Activated CD8-positive, alpha-beta memory T cell treated with anti-CD3 and anti-CD28 coated beads, Interleukin-2, amount 50 U/mL, for 48 hours (primary cell): Measurements from ENCODE around the gene TTC23L.
A peak's percentile ranks its signal among the peaks of the same experiment; 100 is the strongest.

Experiments used
- DNase-seq: peaks from one replicate; pipeline ENCODE4 v3.0.0-alpha.2; 2020

The TTC23L gene

DNA sequence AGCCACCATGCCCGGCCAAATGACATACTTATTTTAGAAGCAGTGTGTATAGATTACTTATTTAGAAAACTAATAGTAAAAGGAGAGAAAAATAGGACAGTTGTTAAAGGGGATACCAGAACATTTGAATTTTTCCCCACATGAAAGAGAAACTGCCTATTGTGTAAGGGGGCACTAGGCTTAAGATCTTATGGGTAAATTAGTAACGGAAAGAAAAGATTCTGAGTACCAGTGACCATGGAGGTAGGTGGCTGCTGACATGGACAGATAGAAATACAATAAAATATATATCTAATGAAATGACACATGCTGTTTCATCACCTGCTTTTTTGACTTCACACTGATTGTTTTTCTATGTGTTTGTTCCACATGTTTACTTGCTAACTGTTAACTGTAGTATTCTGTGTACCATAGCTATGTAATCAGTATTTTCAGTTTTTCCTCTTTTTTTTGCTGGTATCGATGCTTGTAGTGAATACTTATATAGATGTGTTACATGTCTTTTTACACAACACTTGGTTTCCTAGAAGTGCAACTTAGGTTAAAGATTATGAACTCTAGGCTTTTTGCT is 87.4 kb downstream of the TTC23L start:
- DNase-seq = no peak

- DNase-seq = no peak
Measured at GRCh38 chr5:34927785-34928184, 88.8 kb downstream of the TTC23L start.

DNA sequence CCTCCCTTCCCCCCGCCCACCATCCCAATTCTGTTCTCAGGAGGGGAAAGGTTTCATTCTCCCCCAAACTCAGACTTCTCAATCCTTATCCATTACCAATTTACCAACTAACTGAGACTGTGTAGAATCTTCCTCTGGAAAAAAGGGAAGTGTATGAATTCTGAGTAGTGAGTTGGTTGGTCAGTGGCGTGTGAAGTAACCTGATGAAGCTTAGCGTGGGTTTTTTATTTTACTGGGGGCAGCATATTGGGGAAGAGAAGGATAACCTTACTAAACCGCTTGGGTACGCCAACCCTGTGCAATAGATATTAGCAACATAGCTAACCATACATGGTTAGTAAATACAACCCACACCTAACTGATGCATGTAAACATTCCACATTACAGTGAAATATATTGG is 89.3 kb downstream of the TTC23L start:
- DNase-seq = no peak

GRCh38 chr5:34929134-34929719 is 90.3 kb downstream of the TTC23L start, which contains the start of gene DNAJC21:
Gene DNAJC21 (plus strand): TSS chr5:34929559. CDS start chr5:34929820, 261 bp downstream.
- peak; percentile 97 for DNase-seq

DNA sequence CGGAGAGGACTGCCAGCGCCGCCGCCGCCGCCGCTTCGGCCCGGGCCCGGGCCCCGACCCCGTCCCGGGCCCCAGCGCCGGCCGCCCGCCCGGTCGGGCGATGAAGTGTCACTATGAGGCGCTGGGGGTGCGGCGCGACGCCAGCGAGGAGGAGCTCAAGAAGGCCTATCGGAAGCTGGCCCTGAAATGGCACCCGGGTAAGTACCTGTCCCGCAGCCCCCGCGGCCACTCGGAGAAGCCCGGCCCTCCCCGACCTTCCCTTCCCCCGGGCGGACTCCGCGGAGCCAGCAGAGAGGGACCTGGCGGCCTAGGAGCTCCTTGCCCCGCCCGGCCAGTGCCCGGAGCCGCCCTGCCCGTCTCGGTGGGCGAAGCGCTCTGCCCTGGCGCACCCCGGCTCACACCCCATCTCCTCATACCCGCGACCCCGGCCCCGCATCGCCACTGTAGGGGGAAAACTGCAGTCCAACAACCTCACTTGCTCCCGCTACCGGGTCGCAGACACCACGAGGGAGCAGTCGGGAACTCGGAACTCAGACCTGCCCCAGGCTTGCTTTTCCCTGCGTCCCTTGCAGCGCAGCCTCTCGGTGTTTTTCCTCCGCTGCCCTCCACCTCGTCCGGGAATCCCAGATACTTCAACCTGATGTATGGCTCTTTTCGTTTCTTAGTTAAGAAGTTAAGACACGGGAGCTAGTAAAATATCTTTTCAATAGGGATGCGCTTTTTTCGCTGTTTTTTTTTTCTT is 90.9 kb downstream of the TTC23L start:
- peak; percentile 85 for DNase-seq

- DNase-seq = no peak
Measured at GRCh38 chr5:34930462-34930844, 91.5 kb downstream of the TTC23L start.

DNA sequence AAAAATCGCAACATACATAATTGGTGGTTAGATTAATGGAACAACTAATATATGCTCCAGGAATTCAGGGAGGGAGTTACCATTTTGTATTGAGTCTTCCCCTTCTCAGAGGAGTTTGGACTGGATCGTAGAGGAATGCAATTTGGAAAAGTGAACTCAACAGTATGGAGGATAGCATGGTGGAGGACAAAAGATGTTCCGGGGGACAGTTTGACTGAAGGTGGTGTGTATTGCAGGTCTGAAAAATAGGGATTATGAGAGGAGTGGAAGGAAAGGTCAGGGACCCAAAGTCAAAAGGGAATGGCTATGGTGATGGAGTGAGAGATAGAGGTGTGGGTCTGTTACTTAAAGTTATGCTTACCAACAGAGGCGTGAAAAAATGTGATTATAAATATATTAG is 91.9 kb downstream of the TTC23L start:
- no peak for DNase-seq

DNA sequence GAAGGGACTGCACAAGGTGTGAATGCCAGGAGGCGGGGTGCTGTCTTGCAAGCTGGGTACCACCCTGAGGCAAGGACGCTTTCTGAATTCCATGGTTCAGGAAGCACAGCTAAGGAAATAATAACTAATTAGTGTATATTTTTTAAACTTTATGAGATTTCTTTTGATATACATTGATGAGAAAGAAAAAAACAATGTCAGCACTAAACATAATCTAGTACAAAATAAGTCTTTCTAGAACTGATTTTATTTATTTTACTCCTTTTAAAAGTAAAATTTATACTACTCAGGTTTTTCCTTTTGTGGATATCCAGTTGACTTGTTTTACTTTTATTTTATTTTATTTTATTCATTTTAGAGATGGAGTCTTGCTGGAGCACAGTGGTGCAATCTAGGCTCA is 94.0 kb downstream of the TTC23L start:
- no peak for DNase-seq

- no peak for DNase-seq
Measured at GRCh38 chr5:34941936-34942335, 103.0 kb downstream of the TTC23L start.

- no peak for DNase-seq
Measured at GRCh38 chr5:34944044-34944443, 105.1 kb downstream of the TTC23L start.

DNA sequence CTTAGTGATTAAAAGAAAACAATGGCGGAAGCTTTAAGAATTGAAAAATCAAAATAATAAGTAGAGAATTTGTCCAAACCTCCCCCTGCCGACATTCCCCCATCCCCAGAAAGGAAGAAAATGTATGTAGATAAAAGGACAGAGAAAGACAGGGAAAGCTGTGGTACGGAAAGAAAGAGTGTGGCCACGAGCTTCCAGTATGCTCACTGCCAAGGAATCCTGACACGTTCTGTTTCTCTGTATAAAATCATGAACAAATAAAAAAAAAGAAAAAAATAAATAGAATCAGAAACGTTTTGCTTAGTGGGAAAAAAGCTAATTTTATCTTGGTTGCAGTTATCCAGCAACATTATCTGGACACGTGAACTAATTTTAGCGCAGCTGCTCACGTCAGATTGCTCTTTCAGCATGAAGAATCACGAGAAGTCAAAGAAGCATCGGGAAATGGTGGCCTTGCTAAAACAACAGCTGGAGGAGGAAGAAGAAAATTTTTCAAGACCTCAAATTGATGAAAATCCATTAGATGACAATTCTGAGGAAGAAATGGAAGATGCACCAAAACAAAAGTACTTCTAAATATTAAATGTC is 105.6 kb downstream of the TTC23L start:
- DNase-seq = no peak
